A673 (cell line): ENCODE results near the gene RECQL. TPM values are rescaled to one million over a fixed set of nuclear protein-coding genes. Genes with fewer than 3 reads are reported as not detected.

ENCODE experiments used
- BruUV-seq: library from RNA; stranded (reverse); fragments of 400-500 nt; replicated peaks from 2 replicates; lab custom pipeline; 2021; lab: Mats Ljungman, UMichigan
- CTCF ChIA-PET: fragments of 300-600 bp; sonication (Branson Sonifier 250); formaldehyde crosslinking; loops from one replicate; lab custom pipeline; 2022; ENCODE audit warnings: antibody characterized with exemption; lab: Charles Lee
- POLR2A ChIA-PET: fragments of 300-600 bp; sonication (Branson Sonifier 250); formaldehyde crosslinking; loops from one replicate; lab custom pipeline; 2022; ENCODE audit warnings: antibody characterized with exemption; ENCODE audit not compliant: low non-redundant PET; lab: Charles Lee
- DNase-seq: peaks from one replicate; pipeline ENCODE4 v3.0.0-alpha.2; 2015; ENCODE audit warnings: low spot score
- H3K27ac ChIP-seq: fragments of 200-600 bp; sonication (generic); 2 replicates; pipeline ENCODE4 v1.5.1; 2016; ENCODE audit warnings: mixed run types, low read depth, mild to moderate bottlenecking, mixed read lengths, antibody characterized with exemption, low read length; ENCODE audit not compliant: poor library complexity, severe bottlenecking
- H3K27me3 ChIP-seq: fragments of 200-600 bp; sonication (generic); replicated peaks from 2 replicates; pipeline ENCODE4 v1.6.1; 2017; ENCODE audit warnings: mixed run types, low read depth, mild to moderate bottlenecking, mixed read lengths, antibody characterized with exemption, low read length; ENCODE audit not compliant: insufficient read depth, poor library complexity
- H3K36me3 ChIP-seq: fragments of 200-600 bp; sonication (generic); 2 replicates; pipeline ENCODE4 v1.6.1; 2016; ENCODE audit warnings: mixed run types, mild to moderate bottlenecking, mixed read lengths, antibody characterized with exemption, low read length; ENCODE audit not compliant: insufficient read depth, poor library complexity, severe bottlenecking
- H3K4me1 ChIP-seq: fragments of 200-600 bp; sonication (generic); 2 replicates; pipeline ENCODE4 v1.6.1; 2017; ENCODE audit warnings: mixed run types, mild to moderate bottlenecking, mixed read lengths, antibody characterized with exemption, low read length; ENCODE audit not compliant: insufficient read depth, poor library complexity, severe bottlenecking
- H3K4me3 ChIP-seq: fragments of 200-600 bp; sonication (generic); 2 replicates; pipeline ENCODE4 v1.5.1; 2016; ENCODE audit warnings: low read depth, mixed run types, mild to moderate bottlenecking, mixed read lengths, low read length; ENCODE audit not compliant: poor library complexity, severe bottlenecking
- H3K9me3 ChIP-seq: fragments of 200-600 bp; sonication (generic); 2 replicates; pipeline ENCODE4 v1.6.1; 2016; ENCODE audit warnings: mixed run types, low read depth, mild to moderate bottlenecking, mixed read lengths, antibody characterized with exemption, low read length; ENCODE audit not compliant: poor library complexity, severe bottlenecking
- EZH2 ChIP-seq: fragments of 200-600 bp; sonication (generic); IDR thresholded peaks from 2 replicates; pipeline ENCODE4 v1.6.1; 2017; ENCODE audit warnings: borderline replicate concordance, low read depth, mild to moderate bottlenecking, mixed read lengths, antibody characterized with exemption, low read length; ENCODE audit not compliant: poor library complexity, severe bottlenecking
- intact Hi-C: fragments of 100-400 bp; cut with micrococcal nuclease; formaldehyde crosslinking; loops from one replicate; pipeline ENCODE4 v1.10.0; 2022; ENCODE audit not compliant: unreplicated experiment
- total RNA-seq: library from RNA; stranded (reverse); gene quantifications from 2 replicates; pipeline ENCODE4 v1.2.3, GENCODE V29; 2021
- TF ChIP-seq, protein P1 (sequence below): fragments of 300-800, 200-600 bp; sonication (generic); conservative IDR thresholded peaks from 2 replicates; pipeline ENCODE4 v1.5.1; 2017; ENCODE audit warnings: low read depth, mild to moderate bottlenecking, antibody characterized with exemption, low read length, moderate library complexity, mixed read lengths

Gene RECQL
- total RNA-seq, 1 experiment from 2014 or later, result 38.2 TPM

DNA sequence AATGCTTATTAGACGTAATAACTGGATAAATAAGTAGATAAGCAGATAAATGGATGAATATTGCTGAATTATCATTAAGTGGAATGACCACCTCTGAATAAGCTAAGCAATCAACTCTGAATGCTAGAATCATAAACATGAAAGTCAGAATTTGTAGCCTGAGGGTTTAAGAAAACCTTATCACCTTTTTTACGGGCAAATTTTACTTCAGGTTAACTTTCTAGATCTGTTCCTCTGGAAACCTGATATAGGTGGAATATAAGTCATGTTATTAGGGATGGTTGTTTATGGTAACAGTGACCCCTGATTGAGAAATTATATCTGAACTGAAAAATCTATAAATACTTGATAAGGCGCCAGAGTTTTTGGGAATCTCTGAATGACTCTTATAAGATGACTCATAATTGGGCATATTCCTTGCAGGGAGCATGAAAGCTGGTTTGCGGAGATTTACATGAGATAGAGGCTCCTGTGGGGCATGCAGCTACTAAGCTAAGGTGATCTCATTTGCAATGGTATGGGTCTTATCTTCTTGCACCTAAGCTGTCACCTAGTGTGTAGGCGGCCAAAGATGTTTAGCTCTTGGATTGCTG lies 36.7 kb upstream of the RECQL start:
- TF ChIP-seq, protein P1, sequence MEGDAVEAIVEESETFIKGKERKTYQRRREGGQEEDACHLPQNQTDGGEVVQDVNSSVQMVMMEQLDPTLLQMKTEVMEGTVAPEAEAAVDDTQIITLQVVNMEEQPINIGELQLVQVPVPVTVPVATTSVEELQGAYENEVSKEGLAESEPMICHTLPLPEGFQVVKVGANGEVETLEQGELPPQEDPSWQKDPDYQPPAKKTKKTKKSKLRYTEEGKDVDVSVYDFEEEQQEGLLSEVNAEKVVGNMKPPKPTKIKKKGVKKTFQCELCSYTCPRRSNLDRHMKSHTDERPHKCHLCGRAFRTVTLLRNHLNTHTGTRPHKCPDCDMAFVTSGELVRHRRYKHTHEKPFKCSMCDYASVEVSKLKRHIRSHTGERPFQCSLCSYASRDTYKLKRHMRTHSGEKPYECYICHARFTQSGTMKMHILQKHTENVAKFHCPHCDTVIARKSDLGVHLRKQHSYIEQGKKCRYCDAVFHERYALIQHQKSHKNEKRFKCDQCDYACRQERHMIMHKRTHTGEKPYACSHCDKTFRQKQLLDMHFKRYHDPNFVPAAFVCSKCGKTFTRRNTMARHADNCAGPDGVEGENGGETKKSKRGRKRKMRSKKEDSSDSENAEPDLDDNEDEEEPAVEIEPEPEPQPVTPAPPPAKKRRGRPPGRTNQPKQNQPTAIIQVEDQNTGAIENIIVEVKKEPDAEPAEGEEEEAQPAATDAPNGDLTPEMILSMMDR, result no peak
- TF ChIP-seq EZH2, result no peak
- Histone ChIP-seq H3K9me3 (no peaks in the 10 kb centered on the region), H3K4me3 (no peak overlapping the region), H3K27me3 (peaks cover 25% of the 10 kb centered on the region), H3K4me1 (no peaks in the 10 kb centered on the region), H3K27ac (no peak overlapping the region), H3K36me3 (no peaks in the 10 kb centered on the region)
- ChIA-PET CTCF (no interaction called here), POLR2A (no interaction called here)
- intact Hi-C loops, result no loop called here
- no peak for DNase-seq
- no TSS peak for BruUV-seq

DNA sequence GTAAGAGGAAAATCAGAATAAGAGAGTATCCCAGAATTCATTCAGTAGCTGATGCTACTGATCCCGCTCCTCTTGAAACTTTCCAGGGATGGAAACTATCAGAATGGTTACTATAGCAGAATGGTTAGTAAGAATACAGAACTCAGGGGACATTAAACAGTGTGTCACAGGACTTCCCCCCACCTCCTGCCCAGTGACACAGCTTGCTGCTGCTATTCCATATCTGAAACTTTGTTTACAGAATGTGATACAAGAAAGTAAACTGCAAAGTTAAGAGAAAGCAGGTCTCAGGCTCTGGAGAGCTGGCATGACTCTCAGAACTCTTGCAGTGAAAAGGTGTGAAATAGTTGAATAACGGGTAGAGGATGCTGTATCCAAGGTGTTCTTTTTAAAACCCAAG lies 28.0 kb upstream of the RECQL start:
- Histone ChIP-seq H3K4me1 (peaks cover 9% of the 10 kb centered on the region), H3K9me3 (no peaks in the 10 kb centered on the region), H3K36me3 (no peaks in the 10 kb centered on the region), H3K4me3 (no peak overlapping the region), H3K27ac (no peak overlapping the region), H3K27me3 (peaks cover 36% of the 10 kb centered on the region)
- ChIA-PET POLR2A (no interaction called here), CTCF (no interaction called here)
- DNase-seq, result no peak
- TF ChIP-seq EZH2, result no peak
- TF ChIP-seq, protein P1, result no peak
- intact Hi-C loops, result no loop called here
- no TSS peak for BruUV-seq

DNA sequence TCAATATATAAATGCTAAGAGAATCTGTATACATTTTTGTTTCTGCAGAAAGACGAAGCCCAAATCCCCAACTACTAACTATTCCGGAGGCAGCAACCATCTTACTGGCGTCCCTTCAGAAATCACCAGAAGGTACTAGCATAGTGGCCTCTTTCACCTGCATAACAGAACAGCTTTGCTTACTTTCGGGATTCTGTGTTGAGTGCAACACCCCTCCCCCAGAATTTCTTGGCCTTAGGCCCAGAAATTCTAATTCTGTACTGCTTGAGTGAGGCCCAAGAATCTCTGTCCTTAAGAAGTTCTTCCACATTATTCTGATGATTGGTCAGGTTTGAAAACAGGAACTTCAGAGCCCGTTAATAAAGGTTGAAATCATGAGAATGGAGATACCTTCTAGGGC lies 27.5 kb upstream of the RECQL start:
- intact Hi-C loops, result no loop called here

More for the DNA sequence above, 27.5 kb upstream of the RECQL start:
- ChIA-PET CTCF (no interaction called here), POLR2A (no interaction called here)
- no peak overlapping the region for H3K27ac ChIP-seq
- no TSS peak for BruUV-seq
- no peaks in the 10 kb centered on the region for H3K9me3 ChIP-seq
- H3K4me3 ChIP-seq, result no peak overlapping the region
- no peaks in the 10 kb centered on the region for H3K36me3 ChIP-seq
- DNase-seq, result peak; percentile 7
- peaks cover 9% of the 10 kb centered on the region for H3K4me1 ChIP-seq
- peaks cover 36% of the 10 kb centered on the region for H3K27me3 ChIP-seq
- no peak for TF ChIP-seq EZH2
- TF ChIP-seq, protein P1, result no peak
